ENCODE data around the gene GRIK5. TPM values are rescaled to one million over a fixed set of nuclear protein-coding genes. Genes with fewer than 3 reads are reported as not detected.

GRIK5 gene
- polyA plus RNA-seq, 3 donors, result 0.51 to 1.2 (median 0.79) TPM

GRCh38 chr19:41981724-41982123 lies 88.3 kb downstream of the GRIK5 start:
- H3K27ac ChIP-seq (ENCODE audit: low read depth, low read length), result no peak overlapping the region
- WGBS, 3 donors, result 74 to 92% (median 90%) methylated on average over 15 of the region's 15 CpGs

- 80 to 91% (median 88%) methylated on average over 17 of the region's 17 CpGs for WGBS, 3 donors
- H3K27ac ChIP-seq (ENCODE audit: low read depth, low read length), result no peak overlapping the region
Observed at GRCh38 chr19:41978470-41978869, 91.5 kb downstream of the GRIK5 start.

- 74 to 85% (median 82%) methylated on average over 20 to 22 of the region's 22 CpGs for WGBS, 3 donors
- H3K27ac ChIP-seq (ENCODE audit: low read depth, low read length), result no peak overlapping the region
Observed at GRCh38 chr19:41977916-41978315, 92.1 kb downstream of the GRIK5 start.

DNA sequence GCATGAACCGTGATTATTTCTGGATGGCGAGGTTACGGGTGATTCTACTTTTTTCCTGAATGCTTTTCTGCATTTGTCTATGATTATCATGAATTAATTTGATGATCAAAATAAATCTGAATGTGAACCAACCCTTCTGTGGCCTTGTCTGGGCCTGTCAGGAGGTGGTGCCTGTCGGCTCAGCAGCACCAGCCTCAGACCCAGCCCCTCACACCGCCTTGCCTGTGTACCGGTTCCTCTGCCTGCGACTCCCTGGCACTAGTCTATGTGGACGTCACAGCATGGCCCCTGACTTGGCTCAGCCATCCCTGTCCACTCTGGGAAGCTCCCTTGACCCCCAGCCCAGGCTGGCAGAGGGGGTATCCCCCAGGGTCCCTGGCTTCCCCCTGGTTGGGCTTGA lies 95.4 kb downstream of the GRIK5 start:
- 71 to 81% (median 78%) methylated on average over 8 of the region's 8 CpGs for WGBS, 3 donors
- no peak overlapping the region for H3K27ac ChIP-seq (ENCODE audit: low read depth, low read length)

GRCh38 chr19:41971363-41971762 lies 98.6 kb downstream of the GRIK5 start:
- 78 to 87% (median 87%) methylated on average over 11 of the region's 11 CpGs for WGBS, 3 donors
- no peak overlapping the region for H3K27ac ChIP-seq (ENCODE audit: low read depth, low read length)

DNA sequence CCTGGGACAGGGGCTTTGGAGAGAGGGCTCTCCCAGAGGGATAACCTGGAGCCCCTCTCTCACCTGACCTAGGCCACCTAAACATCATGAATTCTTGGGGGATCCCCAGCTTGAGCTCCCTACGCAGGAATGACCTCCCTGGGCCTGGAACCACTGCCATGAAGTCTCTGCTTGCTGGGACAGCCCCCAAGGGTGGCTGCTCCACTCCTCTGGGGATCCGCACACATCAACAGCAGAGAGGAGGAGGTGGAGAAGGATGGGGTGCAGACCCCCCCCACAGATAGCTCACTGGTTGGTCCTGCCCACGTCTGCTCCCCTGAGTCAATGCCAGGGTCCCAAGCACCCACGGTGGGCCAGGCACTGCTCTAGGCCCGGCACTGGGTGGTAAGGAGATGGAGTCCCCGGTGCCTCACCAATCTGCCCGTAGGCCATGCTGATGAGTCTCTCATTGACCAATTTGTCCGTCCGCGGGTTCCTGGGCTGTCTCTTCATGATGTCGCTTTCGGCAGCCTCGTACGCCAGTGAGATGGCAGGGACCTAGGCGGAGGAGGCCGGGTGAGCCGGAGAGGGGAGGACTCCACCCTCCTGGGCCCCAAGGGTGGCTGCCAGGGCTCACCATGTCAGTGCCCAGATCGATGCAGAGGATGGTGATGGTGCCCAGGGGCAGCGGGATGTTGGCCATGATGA lies 100.1 kb downstream of the GRIK5 start:
- 84 to 92% (median 92%) methylated on average over 19 of the region's 19 CpGs for WGBS, 3 donors
- no peak overlapping the region for H3K27ac ChIP-seq (ENCODE audit: low read depth, low read length)

GRCh38 chr19:41968751-41969595 lies 101.0 kb downstream of the GRIK5 start:
- WGBS, 3 donors, result 70 to 84% (median 81%) methylated on average over 28 of the region's 28 CpGs
- H3K27ac ChIP-seq (ENCODE audit: low read depth, low read length), result no peak overlapping the region

- 54 to 67% (median 55%) methylated on average over 26 of the region's 26 CpGs for WGBS, 3 donors
- no peak overlapping the region for H3K27ac ChIP-seq (ENCODE audit: low read depth, low read length)
Observed at GRCh38 chr19:41967054-41967783, 102.8 kb downstream of the GRIK5 start.

GRCh38 chr19:41965106-41965505 lies 104.9 kb downstream of the GRIK5 start:
- H3K27ac ChIP-seq (ENCODE audit: low read depth, low read length), result no peak overlapping the region
- WGBS, 3 donors, result 60 to 75% (median 72%) methylated on average over 5 of the region's 5 CpGs

DNA sequence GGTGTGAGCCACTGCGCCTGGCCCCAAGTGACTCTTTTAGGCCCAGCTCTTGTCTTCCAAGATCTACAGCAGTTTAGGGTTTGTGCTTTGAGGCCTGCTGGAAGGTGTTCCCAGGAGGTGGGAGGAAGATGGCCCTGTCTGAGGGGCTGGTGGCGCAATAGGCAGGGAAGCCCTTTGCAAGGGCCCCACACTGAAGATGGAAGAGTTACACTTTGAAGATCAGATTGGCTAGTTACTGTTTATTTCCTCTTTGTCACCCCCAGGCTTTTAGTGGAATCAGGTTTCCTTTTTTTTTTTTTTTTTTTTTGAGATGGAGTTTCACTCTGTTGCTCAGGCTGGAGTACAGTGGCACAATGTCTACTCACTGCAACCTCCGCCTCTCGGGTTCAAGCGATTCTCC lies 109.0 kb downstream of the GRIK5 start:
- WGBS, 3 donors, result 87 to 94% (median 89%) methylated on average over 5 of the region's 5 CpGs
- no peak overlapping the region for H3K27ac ChIP-seq (ENCODE audit: low read depth, low read length)

DNA sequence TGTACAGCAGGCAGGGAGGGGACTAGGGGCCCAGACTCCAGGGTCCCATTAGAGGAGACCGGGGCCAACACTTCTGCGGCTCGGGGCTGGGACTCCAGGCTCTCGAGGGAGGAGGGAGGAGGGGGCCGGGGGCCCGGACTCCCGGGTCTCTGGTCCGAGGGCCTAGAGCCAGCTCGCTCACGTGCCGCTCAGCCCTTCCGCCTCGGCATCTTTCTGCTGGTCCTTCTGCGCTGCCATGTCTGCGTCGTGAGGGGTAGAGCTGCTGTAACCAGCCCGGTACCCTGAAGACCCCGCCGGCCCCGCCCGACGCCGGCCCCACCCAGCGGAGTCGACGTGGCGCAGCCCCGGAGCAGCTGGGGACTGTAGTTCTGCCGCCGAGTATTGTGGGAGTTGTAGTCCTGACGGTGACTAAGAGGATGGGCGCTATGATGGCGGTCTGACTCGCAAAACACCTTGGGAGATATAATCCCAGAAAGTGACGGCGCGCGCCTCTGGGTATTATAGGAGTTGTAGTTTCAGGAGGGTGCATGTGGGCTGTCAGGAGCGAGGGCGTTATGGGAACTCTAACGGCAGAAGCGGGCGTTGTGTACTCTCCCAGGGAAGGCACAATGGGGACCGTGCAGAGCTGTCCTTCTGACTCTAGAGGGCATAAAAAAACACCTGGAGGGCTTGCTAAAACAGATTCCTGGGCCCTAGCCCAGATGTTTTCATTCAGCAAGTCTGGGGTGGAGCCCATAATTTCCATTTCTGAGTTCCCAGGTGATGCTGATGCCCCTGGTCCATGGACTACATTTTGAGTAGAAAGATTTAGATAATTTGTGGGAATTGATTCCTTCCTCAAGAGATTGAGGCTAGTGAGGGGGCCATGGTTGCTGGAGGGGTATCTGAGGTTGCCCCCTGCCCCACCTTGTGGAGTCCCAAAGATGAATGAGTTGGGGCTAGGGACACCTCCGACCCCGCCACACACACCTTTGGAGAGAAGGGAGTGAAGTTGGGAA lies 110.7 kb downstream of the GRIK5 start, which contains the start of gene RABAC1:
RABAC1 (minus strand) TSS at position 266 of the 998 bp plus-strand sequence; CDS start at position 237, 29 bp downstream.
- no peak within 1 kb of the TSS for H3K27ac ChIP-seq (ENCODE audit: low read depth, low read length)
- WGBS, 3 donors, result 4 to 5% (median 5%) methylated on average over 46 of the region's 46 CpGs

DNA sequence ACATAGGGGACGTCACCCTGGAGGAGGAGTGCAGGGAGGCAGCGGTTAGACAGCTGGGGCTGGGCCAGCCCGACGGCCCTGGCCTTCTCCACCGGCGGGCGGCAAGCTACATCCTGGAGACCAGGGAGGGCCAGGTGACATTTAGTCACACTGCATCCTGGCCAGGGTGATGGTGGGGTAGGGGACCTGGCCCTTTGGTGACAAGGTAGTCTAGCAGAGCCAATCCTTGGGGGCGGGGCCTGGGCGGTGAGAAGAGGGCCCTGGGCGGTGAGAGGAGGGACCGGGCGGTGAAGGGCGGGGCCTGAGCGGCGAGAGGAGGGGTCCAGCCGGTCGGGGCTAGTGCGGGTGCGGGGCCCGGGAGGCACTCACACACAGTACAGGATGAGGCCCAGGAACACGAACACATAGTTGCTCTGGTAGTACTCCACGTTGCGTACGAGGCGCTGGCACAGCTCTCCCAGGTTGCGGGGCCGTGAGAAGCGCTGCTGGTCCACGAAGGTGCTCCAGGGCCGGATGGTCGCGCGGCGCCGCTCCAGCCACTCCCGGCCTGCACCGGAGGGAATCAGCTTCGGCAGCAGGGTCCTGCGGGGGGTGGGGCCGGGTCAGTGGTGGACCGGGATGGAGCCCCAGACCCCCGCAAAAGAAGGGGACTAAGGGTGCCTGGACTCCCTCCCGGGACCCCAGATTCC lies 111.5 kb downstream of the GRIK5 start:
- H3K27ac ChIP-seq (ENCODE audit: low read depth, low read length), result no peak overlapping the region
- 1% methylated on average over 40 to 43 of the region's 43 CpGs for WGBS, 3 donors

GRCh38 chr19:41957838-41958366 lies 112.1 kb downstream of the GRIK5 start:
- WGBS, 3 donors, result 10 to 23% (median 21%) methylated on average over 10 of the region's 10 CpGs
- no peak overlapping the region for H3K27ac ChIP-seq (ENCODE audit: low read depth, low read length)

GRCh38 chr19:41957161-41957837 lies 112.7 kb downstream of the GRIK5 start:
- H3K27ac ChIP-seq (ENCODE audit: low read depth, low read length), result no peak overlapping the region
- WGBS, 3 donors, result 71 to 76% (median 71%) methylated on average over 11 of the region's 11 CpGs

DNA sequence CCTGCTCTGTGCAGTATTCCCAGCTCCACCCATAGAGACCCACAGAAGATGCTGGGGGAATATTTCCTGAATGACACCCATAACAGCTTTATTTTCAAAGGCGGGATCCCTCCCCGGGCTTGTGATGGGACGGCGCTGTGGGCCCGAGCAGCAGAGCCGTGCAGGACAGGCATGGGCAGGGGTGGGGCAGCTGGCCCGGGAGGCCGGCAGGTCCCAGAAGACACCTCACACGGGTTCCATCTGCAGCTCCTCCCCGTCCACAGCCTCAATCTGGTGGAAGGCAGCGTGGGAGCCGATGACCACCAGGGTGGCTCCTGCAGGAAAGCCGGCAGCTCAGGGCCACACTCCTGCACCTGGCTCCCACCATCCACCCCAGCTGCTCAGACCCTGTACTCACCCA lies 113.4 kb downstream of the GRIK5 start:
- 81 to 91% (median 89%) methylated on average over 13 of the region's 13 CpGs for WGBS, 3 donors
- no peak overlapping the region for H3K27ac ChIP-seq (ENCODE audit: low read depth, low read length)

- H3K27ac ChIP-seq (ENCODE audit: low read depth, low read length), result no peak overlapping the region
- WGBS, 3 donors, result 59 to 75% (median 72%) methylated on average over 7 of the region's 7 CpGs
Observed at GRCh38 chr19:41955521-41955920, 114.5 kb downstream of the GRIK5 start.

Measured in adipose tissue (tissue), 3 donors.